Measurements from ENCODE around the gene OR7A5. TPM values are rescaled to one million over a fixed set of nuclear protein-coding genes. Genes with fewer than 3 reads are reported as not detected.

Gene OR7A5
- not detected for total RNA-seq
- not detected for polyA plus RNA-seq

- Histone ChIP-seq H3K36me3 (ENCODE audit: control insufficient read depth in 4 of 4, insufficient read depth in 3 of 4, low read depth in 1 of 4, low read length in 3 of 4) (no peaks in the 10 kb centered on the region), H3K27me3 (ENCODE audit: control insufficient read depth in 4 of 4, insufficient read depth in 4 of 4, low read length in 3 of 4) (peaks cover 0 to 3% (median 0%) of the 10 kb centered on the region in 4 donors), H3K4me3 (ENCODE audit: low read depth in 1 of 3, low read length in 3 of 3) (no peak within 1 kb of the TSS), H3K9me3 (ENCODE audit: control insufficient read depth in 4 of 4, low read length in 3 of 4) (peaks cover 0 to 3% (median 0%) of the 10 kb centered on the region in 4 donors), H3K27ac (ENCODE audit: low read depth in 1 of 2, low read length in 2 of 2) (no peak within 1 kb of the TSS), H3K4me1 (ENCODE audit: control insufficient read depth in 4 of 4, insufficient read depth in 4 of 4, low read length in 3 of 4) (peaks cover 0 to 1% (median 0%) of the 10 kb centered on the region in 4 donors), H3K9ac (ENCODE audit: low read depth in 1 of 2, low read length in 2 of 2) (no peak within 1 kb of the TSS)
- 17% methylated on average over 1 of the region's 1 CpG for WGBS
- TF ChIP-seq MAX (IDR thresholded peaks at IDR 0.05), result no peak
- TF ChIP-seq YY1 (IDR thresholded peaks at IDR 0.05), result no peak
- no peak for TF ChIP-seq ATF3 (IDR thresholded peaks at IDR 0.05)
- no peak for TF ChIP-seq NR2F2 (IDR thresholded peaks at IDR 0.05)
- no peak for TF ChIP-seq REST (IDR thresholded peaks at IDR 0.05)
- no peak for TF ChIP-seq RXRA (IDR thresholded peaks at IDR 0.05)
- no peak for TF ChIP-seq TAF1 (conservative IDR thresholded peaks at IDR 0.05)
- TF ChIP-seq FOXA1 (IDR thresholded peaks at IDR 0.05), result no peak
- TF ChIP-seq GABPA (IDR thresholded peaks at IDR 0.05 in 1 of 2, conservative IDR thresholded peaks at IDR 0.05 in 1 of 2), result no peak
- no peak for TF ChIP-seq JUND (IDR thresholded peaks at IDR 0.05)
- TF ChIP-seq FOXA2 (IDR thresholded peaks at IDR 0.05), result no peak
- TF ChIP-seq EGR1 (IDR thresholded peaks at IDR 0.05; ENCODE audit: low read depth in 2 of 2), result no peak
- no peak for TF ChIP-seq HNF4A (conservative IDR thresholded peaks at IDR 0.05)
- TF ChIP-seq SP1 (IDR thresholded peaks at IDR 0.05), result no peak
- no peak for TF ChIP-seq HNF4G (IDR thresholded peaks at IDR 0.05)
- no peak for TF ChIP-seq RAD21 (IDR thresholded peaks at IDR 0.05)
- TF ChIP-seq ZBTB33 (IDR thresholded peaks at IDR 0.05), result no peak
- TF ChIP-seq CTCF (IDR thresholded peaks at IDR 0.05; ENCODE audit: low read depth, low read length, missing input control), result no peak
- no peak for DNase-seq (ENCODE audit: low spot score)
Measured at GRCh38 chr19:14835011-14835410, at the start of gene OR7A5, which contains the start of gene OR7C1. TSS of gene OR7A5 (minus strand) at chr19:14835185. CDS start at chr19:14828241, 6,944 bp downstream. TSS of gene OR7C1 (minus strand) at chr19:14835185. CDS start at chr19:14800136, 35,049 bp downstream.
